LNCAP (cell line): ENCODE data around the gene NAGK.

Experiments
- TF ChIP-seq, protein P1 (sequence below): fragments of 450-650 bp; IDR thresholded peaks from 2 replicates; pipeline ENCODE4 v1.5.1; 2017; ENCODE audit warnings: mild to moderate bottlenecking

Gene NAGK

DNA sequence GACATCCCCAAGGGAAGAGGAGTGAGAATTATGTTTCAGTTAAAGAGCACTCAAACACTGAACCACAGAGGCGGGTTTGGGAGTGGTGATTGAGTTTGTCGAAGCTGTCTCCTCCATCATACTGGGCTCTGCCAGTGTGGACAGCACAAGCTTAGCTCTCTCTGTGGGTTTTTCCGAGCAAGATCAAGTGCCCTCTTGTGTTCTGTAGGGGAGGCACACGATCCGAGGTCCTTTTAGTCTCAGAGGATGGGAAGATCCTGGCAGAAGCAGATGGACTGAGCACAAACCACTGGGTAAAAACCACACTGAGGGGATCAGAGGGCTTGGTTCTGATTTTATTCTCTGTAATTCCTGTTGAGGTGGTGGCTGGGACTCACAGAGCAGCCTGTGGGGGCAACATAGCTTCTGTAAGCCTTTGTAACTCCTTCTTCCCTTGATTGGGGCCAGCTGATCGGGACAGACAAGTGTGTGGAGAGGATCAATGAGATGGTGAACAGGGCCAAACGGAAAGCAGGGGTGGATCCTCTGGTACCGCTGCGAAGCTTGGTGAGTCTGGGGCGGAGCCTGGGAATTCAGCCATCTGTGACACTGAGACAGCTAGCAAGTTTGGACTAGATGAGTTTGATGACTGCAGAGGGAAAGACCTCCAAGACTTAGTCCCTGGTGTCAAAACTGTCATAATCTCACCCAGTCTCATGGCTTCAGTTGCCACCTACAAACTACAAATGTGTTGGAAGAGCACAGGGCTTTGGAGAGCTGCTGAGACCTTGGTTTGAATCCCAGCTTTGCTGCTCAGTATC lies 2.0 kb downstream of the NAGK start:
- TF ChIP-seq, protein P1, sequence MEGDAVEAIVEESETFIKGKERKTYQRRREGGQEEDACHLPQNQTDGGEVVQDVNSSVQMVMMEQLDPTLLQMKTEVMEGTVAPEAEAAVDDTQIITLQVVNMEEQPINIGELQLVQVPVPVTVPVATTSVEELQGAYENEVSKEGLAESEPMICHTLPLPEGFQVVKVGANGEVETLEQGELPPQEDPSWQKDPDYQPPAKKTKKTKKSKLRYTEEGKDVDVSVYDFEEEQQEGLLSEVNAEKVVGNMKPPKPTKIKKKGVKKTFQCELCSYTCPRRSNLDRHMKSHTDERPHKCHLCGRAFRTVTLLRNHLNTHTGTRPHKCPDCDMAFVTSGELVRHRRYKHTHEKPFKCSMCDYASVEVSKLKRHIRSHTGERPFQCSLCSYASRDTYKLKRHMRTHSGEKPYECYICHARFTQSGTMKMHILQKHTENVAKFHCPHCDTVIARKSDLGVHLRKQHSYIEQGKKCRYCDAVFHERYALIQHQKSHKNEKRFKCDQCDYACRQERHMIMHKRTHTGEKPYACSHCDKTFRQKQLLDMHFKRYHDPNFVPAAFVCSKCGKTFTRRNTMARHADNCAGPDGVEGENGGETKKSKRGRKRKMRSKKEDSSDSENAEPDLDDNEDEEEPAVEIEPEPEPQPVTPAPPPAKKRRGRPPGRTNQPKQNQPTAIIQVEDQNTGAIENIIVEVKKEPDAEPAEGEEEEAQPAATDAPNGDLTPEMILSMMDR = no peak

DNA sequence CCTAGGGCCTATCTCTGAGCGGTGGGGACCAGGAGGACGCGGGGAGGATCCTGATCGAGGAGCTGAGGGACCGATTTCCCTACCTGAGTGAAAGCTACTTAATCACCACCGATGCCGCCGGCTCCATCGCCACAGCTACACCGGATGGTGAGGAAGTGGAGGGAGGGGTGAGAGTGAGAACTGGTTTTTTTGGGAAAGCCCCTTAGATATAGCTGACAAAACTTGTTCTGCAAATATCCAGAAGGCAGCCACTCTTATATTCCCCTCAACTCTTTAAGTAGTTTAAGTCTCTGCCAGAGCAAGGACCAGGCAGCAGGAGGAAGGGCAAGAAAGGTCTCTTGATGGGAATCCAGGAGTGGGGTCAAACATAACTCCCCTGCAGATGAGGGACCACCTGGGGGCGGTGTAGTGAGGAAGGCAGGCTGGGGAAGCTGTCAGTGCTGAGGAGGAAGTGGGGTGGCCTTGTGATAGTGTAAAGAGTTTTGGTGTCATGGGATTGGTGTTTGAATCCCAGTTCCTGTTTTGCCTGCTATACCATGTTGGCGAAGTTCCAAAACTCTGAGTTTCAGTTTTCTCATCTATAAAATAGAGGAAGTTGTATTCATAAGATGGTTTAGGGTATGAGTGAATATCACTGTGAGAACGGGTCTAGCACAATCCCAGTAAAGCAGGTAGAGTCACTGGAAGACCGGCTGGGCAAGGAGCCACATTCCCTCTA lies 3.4 kb downstream of the NAGK start:
- TF ChIP-seq, protein P1 = no peak

DNA sequence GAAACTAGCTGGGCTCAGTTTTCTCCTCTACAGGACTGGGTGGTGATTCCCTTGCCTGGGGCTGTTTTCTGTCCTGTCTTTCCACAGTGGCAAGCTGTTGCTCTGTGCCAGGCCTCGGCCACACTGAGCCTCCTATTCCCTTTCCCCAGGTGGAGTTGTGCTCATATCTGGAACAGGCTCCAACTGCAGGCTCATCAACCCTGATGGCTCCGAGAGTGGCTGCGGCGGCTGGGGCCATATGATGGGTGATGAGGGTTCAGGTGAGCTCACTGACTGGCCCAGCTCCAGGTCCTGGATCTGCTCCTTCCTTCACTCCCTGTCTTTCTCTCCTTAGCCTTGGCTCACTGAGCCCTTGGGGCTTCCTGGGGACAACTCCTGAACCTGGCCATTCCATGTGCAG lies 4.0 kb downstream of the NAGK start:
- TF ChIP-seq, protein P1 = no peak

DNA sequence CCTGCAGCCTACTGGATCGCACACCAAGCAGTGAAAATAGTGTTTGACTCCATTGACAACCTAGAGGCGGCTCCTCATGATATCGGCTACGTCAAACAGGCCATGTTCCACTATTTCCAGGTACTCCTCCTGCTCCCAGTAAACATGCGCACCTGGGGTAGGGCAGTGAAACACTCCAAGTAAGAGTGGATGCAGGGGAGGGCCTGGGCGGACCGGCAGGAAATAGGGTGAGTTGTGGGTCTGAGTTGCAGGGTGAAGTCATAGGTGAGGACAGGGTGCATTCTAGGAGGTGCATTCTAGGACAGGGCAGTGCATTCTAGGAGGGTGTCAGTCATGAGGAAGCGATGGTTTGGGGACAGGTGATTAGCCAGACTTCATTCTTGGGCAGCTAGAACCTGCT lies 5.0 kb downstream of the NAGK start:
- TF ChIP-seq, protein P1 = no peak

DNA sequence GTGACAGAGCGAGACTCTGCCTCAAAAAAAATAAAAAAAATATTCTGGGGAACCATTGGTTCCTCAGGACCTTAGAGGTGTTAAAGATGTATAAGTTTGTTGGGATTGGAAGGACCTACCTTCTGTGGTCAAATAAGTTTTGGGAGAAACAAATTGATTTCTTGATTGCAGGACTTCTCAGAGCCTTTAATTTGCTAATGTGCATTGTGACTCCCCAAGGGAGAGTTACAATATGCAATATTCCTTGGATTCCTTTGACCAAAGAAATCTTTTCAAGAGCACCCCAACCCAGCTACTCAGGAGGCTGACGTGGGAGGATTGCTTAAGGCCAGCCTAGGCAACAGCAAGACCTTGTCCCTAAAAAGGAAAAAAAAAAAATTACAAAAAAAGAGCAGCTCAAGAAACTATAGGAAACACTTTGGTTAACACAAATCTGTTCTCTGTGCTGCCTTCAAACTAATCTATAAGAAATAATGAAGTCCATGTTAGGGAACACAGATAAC lies 6.5 kb downstream of the NAGK start:
- TF ChIP-seq, protein P1 = no peak

DNA sequence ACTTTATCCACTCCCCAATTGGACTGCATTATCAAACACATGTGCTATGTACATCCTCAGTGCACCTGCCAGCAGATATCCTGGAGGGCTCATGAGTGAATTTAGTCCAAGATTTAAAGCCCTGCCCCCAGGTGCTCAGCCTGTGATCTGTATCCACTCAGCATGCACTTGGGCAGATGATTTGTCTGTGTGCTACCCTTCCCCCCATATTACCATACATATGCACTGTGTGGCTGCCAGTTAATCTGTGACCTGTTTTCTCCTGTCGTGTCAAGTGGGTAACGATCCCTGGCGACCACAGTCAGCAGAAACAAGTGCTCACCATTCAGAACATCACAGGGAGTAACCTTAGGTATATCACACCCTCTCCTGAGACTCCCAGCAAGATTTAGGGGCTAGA lies 10.2 kb downstream of the NAGK start:
- TF ChIP-seq, protein P1 = no peak

DNA sequence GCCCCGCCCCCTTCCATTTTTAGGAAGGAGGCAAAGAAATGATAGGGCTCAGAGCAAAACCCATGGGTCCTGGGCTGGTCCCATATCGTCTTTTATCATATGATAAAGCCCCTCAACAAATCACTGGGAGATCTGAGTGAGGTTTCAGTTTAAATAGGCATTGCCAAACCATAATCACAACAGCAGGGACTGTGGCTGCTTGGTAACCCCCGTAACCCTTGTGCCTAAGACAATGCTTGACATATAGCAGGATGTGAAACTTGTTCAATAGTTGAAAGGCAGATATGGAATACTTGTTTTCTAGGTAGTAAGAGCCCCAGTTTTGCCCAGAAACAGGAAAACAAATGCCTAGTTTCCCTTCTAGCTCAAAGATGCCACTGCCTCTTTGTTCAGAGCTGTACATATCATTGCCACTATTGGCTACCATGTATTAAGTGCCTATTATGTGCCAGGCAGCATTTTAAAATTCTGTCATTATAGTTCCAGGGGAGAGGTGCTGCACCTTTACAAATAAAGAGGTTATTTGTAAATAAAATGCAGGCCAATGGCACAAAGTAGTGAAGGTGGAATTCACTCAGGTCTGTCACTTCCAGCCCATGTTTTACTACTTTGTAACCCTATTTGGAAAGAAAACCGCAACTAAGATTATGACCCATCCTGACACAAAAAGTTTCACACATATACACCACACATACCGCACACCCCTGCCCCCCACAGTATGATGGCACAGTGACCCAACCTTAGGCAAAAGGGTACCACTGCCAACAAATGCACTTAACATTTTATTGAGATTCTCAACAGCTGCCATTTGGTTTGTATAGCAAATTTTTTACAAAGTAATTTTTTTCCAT lies 14.2 kb downstream of the NAGK start:
- TF ChIP-seq, protein P1 = no peak
